GM23338 (cell line): ENCODE measurements around the gene EP400. TPM values are rescaled to one million over a fixed set of nuclear protein-coding genes. Genes with fewer than 3 reads are reported as not detected.

Experiments
- ATAC-seq: fragments of 200-7000 bp; cut with Tn5 transposase; 3 replicates; pipeline ENCODE4 v1.9.1; 2020
- DNase-seq: peaks from one replicate; pipeline ENCODE4 v3.0.0-alpha.2; 2015; ENCODE audit warnings: low spot score
- H2AFZ ChIP-seq: fragments of 200-600 bp; sonication (generic); 2 replicates; pipeline ENCODE4 v1.8.0; 2016; ENCODE audit warnings: antibody characterized with exemption, mild to moderate bottlenecking, moderate library complexity
- H3F3A ChIP-seq: fragments of 200-600 bp; sonication (generic); replicated peaks from 2 replicates; pipeline ENCODE4 v1.8.0; 2017; ENCODE audit warnings: antibody characterized with exemption, mixed run types, low read depth
- H3K27ac ChIP-seq: fragments of 200-600 bp; sonication (generic); 2 replicates; pipeline ENCODE4 v1.6.1; 2016; ENCODE audit warnings: low read depth
- H3K27me3 ChIP-seq: fragments of 200-600 bp; sonication (generic); 2 replicates; pipeline ENCODE4 v1.8.0; 2016; ENCODE audit warnings: mild to moderate bottlenecking, mixed run types, moderate library complexity; ENCODE audit not compliant: insufficient read depth
- H3K36me3 ChIP-seq: fragments of 200-600 bp; sonication (generic); 2 replicates; pipeline ENCODE4 v1.8.0; 2016; ENCODE audit warnings: mild to moderate bottlenecking; ENCODE audit not compliant: insufficient read depth
- H3K4me1 ChIP-seq: fragments of 200-600 bp; sonication (generic); 2 replicates; pipeline ENCODE4 v1.8.0; 2016; ENCODE audit warnings: mild to moderate bottlenecking, moderate library complexity; ENCODE audit not compliant: insufficient read depth
- H3K4me2 ChIP-seq: fragments of 200-600 bp; sonication (generic); 2 replicates; pipeline ENCODE4 v1.7.1; 2017; ENCODE audit warnings: mixed run types
- H3K4me3 ChIP-seq: fragments of 200-600 bp; sonication (generic); 2 replicates; pipeline ENCODE4 v1.6.1; 2016; ENCODE audit warnings: mixed run types
- H3K79me2 ChIP-seq: fragments of 200-600 bp; sonication (generic); replicated peaks from 2 replicates; pipeline ENCODE4 v1.8.0; 2017; ENCODE audit warnings: mild to moderate bottlenecking; ENCODE audit not compliant: insufficient read depth
- H3K9me2 ChIP-seq: fragments of 200-600 bp; sonication (generic); 2 replicates; pipeline ENCODE4 v1.8.0; 2017; ENCODE audit not compliant: insufficient read depth
- H4K20me1 ChIP-seq: fragments of 200-600 bp; sonication (generic); replicated peaks from 2 replicates; pipeline ENCODE4 v1.8.0; 2017; ENCODE audit warnings: mild to moderate bottlenecking; ENCODE audit not compliant: insufficient read depth
- H3K27ac Mint-ChIP-seq: 2 replicates; pipeline ENCODE4 v1.8.0; 2020; ENCODE audit warnings: inconsistent platforms, mild to moderate bottlenecking, moderate library complexity, mixed read lengths
- H3K27me3 Mint-ChIP-seq: 3 replicates; pipeline ENCODE4 v1.8.0; 2022; ENCODE audit warnings: low read depth, mild to moderate bottlenecking, moderate library complexity, mixed read lengths, inconsistent platforms; ENCODE audit not compliant: insufficient read depth, poor library complexity
- H3K36me3 Mint-ChIP-seq: 3 replicates; pipeline ENCODE4 v1.8.0; 2021; ENCODE audit warnings: low read depth, mild to moderate bottlenecking, inconsistent platforms, moderate library complexity, mixed read lengths
- H3K4me1 Mint-ChIP-seq: 3 replicates; pipeline ENCODE4 v1.8.0; 2020; ENCODE audit warnings: mild to moderate bottlenecking, inconsistent platforms, mixed read lengths
- H3K4me3 Mint-ChIP-seq: 3 replicates; pipeline ENCODE4 v1.8.0; 2021; ENCODE audit warnings: moderate library complexity, mild to moderate bottlenecking, inconsistent platforms, mixed read lengths
- H3K9me3 Mint-ChIP-seq: 3 replicates; pipeline ENCODE4 v1.8.0; 2020; ENCODE audit warnings: moderate library complexity, mild to moderate bottlenecking, inconsistent platforms, mixed read lengths
- CREB1 ChIP-seq: fragments of 250-450 bp; sonication (Bioruptor Pico); IDR thresholded peaks from 2 replicates; pipeline ENCODE4 v1.5.0; 2020; ENCODE audit warnings: low read depth, mild to moderate bottlenecking, moderate library complexity
- NANOG ChIP-seq: IDR thresholded peaks from 2 replicates; pipeline ENCODE4 v1.6.1; 2016; ENCODE audit warnings: antibody characterized with exemption, borderline replicate concordance
- STAT1 ChIP-seq: IDR thresholded peaks from one replicate; pipeline ENCODE4 v1.6.1; 2016; ENCODE audit warnings: antibody characterized with exemption; ENCODE audit not compliant: unreplicated experiment
- ZNF114 ChIP-seq: fragments of 250-450 bp; sonication (Bioruptor Pico); IDR thresholded peaks from 2 replicates; pipeline ENCODE4 v1.5.0; 2020; ENCODE audit warnings: mild to moderate bottlenecking, moderate library complexity
- ZNF331 ChIP-seq: fragments of 250-450 bp; sonication (Bioruptor Pico); IDR thresholded peaks from 2 replicates; pipeline ENCODE4 v1.5.0; 2020; ENCODE audit warnings: low read depth, mild to moderate bottlenecking, moderate library complexity
- polyA plus RNA-seq: library from polyadenylated mRNA; unstranded; fragments of >200 nt; fragmentation: Nextera tagmentation; extraction: Ambion mirVana; gene quantifications from 2 replicates; pipeline ENCODE4 v1.2.1, GENCODE V29; 2016
- total RNA-seq: library from RNA; depleted of rRNA; stranded (reverse); fragments of >200 nt; shearing (Covaris generic); gene quantifications from 2 replicates; pipeline ENCODE4 v1.2.3, GENCODE V29; 2014
- TF ChIP-seq, protein P1 (sequence below): fragments of 250-450 bp; sonication (Bioruptor Pico); IDR thresholded peaks from 2 replicates; pipeline ENCODE4 v1.5.0; 2020; ENCODE audit warnings: mild to moderate bottlenecking, moderate library complexity
- TF ChIP-seq, protein P2 (sequence below), 2 experiments: fragments of 200-600 bp in 1 of 2; sonication (generic) in 1 of 2; conservative IDR thresholded peaks; 2 replicates each; pipeline versions ENCODE4 v1.5.1 to v1.6.1; 2016 to 2017; ENCODE audit warnings: antibody characterized with exemption in 2 of 2, low read depth in 2 of 2, mild to moderate bottlenecking in 2 of 2, moderate library complexity in 1 of 2

Gene EP400
- total and polyA plus RNA-seq, 2 experiments from 2014 or later: 26.3 to 57.2 TPM

DNA sequence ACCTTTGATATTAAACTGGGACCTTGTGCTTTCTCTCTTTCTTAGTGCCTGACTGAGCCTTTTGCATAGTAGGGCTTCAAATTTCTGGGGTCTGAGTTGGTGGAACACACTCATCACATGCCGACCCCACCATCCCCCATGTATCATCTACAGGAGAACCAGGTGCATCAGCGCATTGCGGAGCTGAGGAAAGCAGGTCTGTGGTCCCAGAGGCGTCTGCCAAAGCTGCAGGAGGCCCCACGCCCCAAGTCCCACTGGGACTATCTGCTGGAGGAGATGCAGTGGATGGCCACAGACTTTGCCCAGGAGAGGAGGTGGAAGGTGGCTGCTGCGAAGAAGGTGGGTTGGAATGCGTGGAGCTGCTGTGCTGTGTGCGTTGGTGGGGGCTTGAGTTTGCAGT lies 37.8 kb downstream of the EP400 start (continued):
- TF ChIP-seq, protein P1, sequence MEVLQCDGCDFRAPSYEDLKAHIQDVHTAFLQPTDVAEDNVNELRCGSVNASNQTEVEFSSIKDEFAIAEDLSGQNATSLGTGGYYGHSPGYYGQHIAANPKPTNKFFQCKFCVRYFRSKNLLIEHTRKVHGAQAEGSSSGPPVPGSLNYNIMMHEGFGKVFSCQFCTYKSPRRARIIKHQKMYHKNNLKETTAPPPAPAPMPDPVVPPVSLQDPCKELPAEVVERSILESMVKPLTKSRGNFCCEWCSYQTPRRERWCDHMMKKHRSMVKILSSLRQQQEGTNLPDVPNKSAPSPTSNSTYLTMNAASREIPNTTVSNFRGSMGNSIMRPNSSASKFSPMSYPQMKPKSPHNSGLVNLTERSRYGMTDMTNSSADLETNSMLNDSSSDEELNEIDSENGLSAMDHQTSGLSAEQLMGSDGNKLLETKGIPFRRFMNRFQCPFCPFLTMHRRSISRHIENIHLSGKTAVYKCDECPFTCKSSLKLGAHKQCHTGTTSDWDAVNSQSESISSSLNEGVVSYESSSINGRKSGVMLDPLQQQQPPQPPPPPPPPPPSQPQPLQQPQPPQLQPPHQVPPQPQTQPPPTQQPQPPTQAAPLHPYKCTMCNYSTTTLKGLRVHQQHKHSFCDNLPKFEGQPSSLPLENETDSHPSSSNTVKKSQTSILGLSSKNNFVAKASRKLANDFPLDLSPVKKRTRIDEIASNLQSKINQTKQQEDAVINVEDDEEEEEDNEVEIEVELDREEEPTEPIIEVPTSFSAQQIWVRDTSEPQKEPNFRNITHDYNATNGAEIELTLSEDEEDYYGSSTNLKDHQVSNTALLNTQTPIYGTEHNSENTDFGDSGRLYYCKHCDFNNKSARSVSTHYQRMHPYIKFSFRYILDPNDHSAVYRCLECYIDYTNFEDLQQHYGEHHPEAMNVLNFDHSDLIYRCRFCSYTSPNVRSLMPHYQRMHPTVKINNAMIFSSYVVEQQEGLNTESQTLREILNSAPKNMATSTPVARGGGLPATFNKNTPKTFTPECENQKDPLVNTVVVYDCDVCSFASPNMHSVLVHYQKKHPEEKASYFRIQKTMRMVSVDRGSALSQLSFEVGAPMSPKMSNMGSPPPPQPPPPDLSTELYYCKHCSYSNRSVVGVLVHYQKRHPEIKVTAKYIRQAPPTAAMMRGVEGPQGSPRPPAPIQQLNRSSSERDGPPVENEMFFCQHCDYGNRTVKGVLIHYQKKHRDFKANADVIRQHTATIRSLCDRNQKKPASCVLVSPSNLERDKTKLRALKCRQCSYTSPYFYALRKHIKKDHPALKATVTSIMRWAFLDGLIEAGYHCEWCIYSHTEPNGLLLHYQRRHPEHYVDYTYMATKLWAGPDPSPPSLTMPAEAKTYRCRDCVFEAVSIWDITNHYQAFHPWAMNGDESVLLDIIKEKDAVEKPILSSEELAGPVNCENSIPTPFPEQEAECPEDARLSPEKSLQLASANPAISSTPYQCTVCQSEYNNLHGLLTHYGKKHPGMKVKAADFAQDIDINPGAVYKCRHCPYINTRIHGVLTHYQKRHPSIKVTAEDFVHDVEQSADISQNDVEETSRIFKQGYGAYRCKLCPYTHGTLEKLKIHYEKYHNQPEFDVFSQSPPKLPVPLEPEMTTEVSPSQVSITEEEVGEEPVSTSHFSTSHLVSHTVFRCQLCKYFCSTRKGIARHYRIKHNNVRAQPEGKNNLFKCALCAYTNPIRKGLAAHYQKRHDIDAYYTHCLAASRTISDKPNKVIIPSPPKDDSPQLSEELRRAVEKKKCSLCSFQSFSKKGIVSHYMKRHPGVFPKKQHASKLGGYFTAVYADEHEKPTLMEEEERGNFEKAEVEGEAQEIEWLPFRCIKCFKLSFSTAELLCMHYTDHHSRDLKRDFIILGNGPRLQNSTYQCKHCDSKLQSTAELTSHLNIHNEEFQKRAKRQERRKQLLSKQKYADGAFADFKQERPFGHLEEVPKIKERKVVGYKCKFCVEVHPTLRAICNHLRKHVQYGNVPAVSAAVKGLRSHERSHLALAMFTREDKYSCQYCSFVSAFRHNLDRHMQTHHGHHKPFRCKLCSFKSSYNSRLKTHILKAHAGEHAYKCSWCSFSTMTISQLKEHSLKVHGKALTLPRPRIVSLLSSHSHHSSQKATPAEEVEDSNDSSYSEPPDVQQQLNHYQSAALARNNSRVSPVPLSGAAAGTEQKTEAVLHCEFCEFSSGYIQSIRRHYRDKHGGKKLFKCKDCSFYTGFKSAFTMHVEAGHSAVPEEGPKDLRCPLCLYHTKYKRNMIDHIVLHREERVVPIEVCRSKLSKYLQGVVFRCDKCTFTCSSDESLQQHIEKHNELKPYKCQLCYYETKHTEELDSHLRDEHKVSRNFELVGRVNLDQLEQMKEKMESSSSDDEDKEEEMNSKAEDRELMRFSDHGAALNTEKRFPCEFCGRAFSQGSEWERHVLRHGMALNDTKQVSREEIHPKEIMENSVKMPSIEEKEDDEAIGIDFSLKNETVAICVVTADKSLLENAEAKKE (CRISPR knock-in tag): no peak
- TF ChIP-seq NANOG (no peak), ZNF114 (CRISPR knock-in tag) (no peak), ZNF331 (CRISPR knock-in tag) (no peak), CREB1 (no peak)
- TF ChIP-seq, protein P2, sequence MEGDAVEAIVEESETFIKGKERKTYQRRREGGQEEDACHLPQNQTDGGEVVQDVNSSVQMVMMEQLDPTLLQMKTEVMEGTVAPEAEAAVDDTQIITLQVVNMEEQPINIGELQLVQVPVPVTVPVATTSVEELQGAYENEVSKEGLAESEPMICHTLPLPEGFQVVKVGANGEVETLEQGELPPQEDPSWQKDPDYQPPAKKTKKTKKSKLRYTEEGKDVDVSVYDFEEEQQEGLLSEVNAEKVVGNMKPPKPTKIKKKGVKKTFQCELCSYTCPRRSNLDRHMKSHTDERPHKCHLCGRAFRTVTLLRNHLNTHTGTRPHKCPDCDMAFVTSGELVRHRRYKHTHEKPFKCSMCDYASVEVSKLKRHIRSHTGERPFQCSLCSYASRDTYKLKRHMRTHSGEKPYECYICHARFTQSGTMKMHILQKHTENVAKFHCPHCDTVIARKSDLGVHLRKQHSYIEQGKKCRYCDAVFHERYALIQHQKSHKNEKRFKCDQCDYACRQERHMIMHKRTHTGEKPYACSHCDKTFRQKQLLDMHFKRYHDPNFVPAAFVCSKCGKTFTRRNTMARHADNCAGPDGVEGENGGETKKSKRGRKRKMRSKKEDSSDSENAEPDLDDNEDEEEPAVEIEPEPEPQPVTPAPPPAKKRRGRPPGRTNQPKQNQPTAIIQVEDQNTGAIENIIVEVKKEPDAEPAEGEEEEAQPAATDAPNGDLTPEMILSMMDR (conservative IDR thresholded peaks at IDR 0.05; ENCODE audit: low read depth in 2 of 2): no peak

DNA sequence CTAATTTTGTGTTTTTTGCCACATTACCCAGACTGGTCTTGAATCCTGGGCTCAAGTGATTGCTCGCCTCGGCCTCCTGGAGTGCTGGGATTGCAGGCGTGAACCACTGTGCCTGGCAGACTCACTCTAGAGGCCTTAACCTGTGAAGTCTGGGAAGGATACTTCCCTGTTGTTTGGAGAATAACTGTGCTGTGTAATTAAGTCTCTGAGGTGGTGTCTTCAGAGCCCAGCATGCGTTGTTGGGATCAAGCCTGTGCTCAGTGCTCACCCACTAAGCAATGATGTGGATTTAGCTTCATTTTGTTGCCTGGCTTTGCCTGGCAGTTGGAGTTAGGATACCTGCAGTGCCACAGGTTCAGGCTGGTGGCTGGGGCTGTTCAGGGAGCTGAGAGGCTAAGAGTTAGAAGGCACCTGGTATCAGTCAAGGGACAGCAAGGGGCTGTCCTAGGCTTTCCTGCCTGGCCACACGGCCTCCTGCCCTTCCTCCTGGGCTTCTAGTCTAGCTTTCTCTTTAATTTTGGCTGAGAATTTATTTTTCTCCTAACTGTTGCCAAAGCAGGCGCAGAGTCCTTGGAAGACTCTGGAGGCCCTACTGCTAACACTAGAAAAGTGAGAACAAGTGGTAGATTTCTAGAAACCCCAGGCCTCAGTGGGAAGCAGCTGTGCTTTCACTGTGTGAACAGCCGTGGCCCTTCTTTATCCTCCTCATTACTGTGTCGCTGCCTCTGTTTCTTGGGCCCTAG lies 38.5 kb downstream of the EP400 start:
- Histone ChIP-seq H4K20me1 (no peaks in the 10 kb centered on the region; the same call in 1 of the 2 replicates), H3K27ac (peak overlapping the region; percentile 92), H2AFZ (no peak overlapping the region), H3F3A (peaks cover 18% of the 10 kb centered on the region), H3K4me3 (no peak overlapping the region), H3K9me2 (no peaks in the 10 kb centered on the region), H3K27me3 (no peaks in the 10 kb centered on the region), H3K79me2 (peaks cover 16% of the 10 kb centered on the region), H3K4me1 (peaks cover 20% of the 10 kb centered on the region; the same call in 1 of the 2 replicates), H3K36me3 (peaks cover 17% of the 10 kb centered on the region), H3K4me2 (no peak overlapping the region)
- no peaks in the 10 kb centered on the region for H3K9me3 Mint-ChIP-seq
- ATAC-seq (no peak), DNase-seq (no peak)
- peak overlapping the region; percentile 97 for H3K27ac Mint-ChIP-seq
- peaks cover 69% of the 10 kb centered on the region for H3K36me3 Mint-ChIP-seq
- H3K4me3 Mint-ChIP-seq: no peak overlapping the region
- peaks cover 55% of the 10 kb centered on the region for H3K4me1 Mint-ChIP-seq
- H3K27me3 Mint-ChIP-seq: peaks cover 3% of the 10 kb centered on the region
- TF ChIP-seq, protein P1 (CRISPR knock-in tag): no peak
- no peak for TF ChIP-seq STAT1
- no peak for TF ChIP-seq CREB1
